Activated CD4-positive, alpha-beta T cell treated with anti-CD3 and anti-CD28 coated beads, Interleukin-2, amount 50 U/mL, for 4 hours (primary cell): Measurements from ENCODE around the gene CFAP57.
"Not testable (repeated sequence)": the region's sequence is repeated elsewhere in the genome, so short reads cannot be mapped to it uniquely, and the experiment has no call there.

Experiments
- DNase-seq, 2 experiments: peaks; one replicate each; pipeline ENCODE4 v3.0.0-alpha.2; 2020

The CFAP57 gene

GRCh38 chr1:43171876-43172526 is at the start of gene CFAP57, which contains the start of gene EBNA1BP2:
TSS of gene CFAP57 (plus strand) at chr1:43172330. CDS start at chr1:43172754, 424 bp downstream.
TSS of gene EBNA1BP2 (minus strand) at chr1:43172290. CDS start at chr1:43172118, 172 bp downstream.
- peak; percentile 87 to 88 for DNase-seq

- no peak for DNase-seq
These were observed 49.1 kb upstream of the CFAP57 start for GRCh38 chr1:43123031-43123430.

GRCh38 chr1:43128816-43129215 is 43.3 kb upstream of the CFAP57 start:
- DNase-seq: no peak

- DNase-seq: no peak
These were observed 42.7 kb upstream of the CFAP57 start for GRCh38 chr1:43129426-43129825.

- no peak for DNase-seq
These were observed 38.1 kb upstream of the CFAP57 start for GRCh38 chr1:43134068-43134467.

GRCh38 chr1:43134640-43135039 is 37.5 kb upstream of the CFAP57 start:
- DNase-seq: no peak

- no peak for DNase-seq
These were observed 36.0 kb upstream of the CFAP57 start for GRCh38 chr1:43135857-43136781.

- DNase-seq: no peak
These were observed 34.6 kb upstream of the CFAP57 start for GRCh38 chr1:43137445-43138052.

- not testable (repeated sequence) for DNase-seq
These were observed 32.8 kb upstream of the CFAP57 start for GRCh38 chr1:43139295-43139694.

GRCh38 chr1:43140010-43140409 is 32.1 kb upstream of the CFAP57 start:
- DNase-seq: no peak

- no peak for DNase-seq
These were observed 31.5 kb upstream of the CFAP57 start for GRCh38 chr1:43140583-43140982.

- no peak for DNase-seq
These were observed 28.7 kb upstream of the CFAP57 start for GRCh38 chr1:43143441-43143888.

GRCh38 chr1:43144237-43144636 is 27.9 kb upstream of the CFAP57 start:
- DNase-seq: no peak

- DNase-seq: no peak
These were observed 24.4 kb upstream of the CFAP57 start for GRCh38 chr1:43147625-43148327.

GRCh38 chr1:43149889-43150288 is 22.2 kb upstream of the CFAP57 start:
- DNase-seq: no peak

- DNase-seq: no peak
These were observed 19.3 kb upstream of the CFAP57 start for GRCh38 chr1:43152866-43153265.

- DNase-seq: no peak
These were observed 18.7 kb upstream of the CFAP57 start for GRCh38 chr1:43153443-43153842.

- DNase-seq: no peak
These were observed 16.1 kb upstream of the CFAP57 start for GRCh38 chr1:43156026-43156425.

- DNase-seq: no peak
These were observed 7.0 kb upstream of the CFAP57 start for GRCh38 chr1:43165162-43165561.

- DNase-seq: no peak
These were observed 6.4 kb upstream of the CFAP57 start for GRCh38 chr1:43165765-43166164.

- DNase-seq: no peak
These were observed 736 bp upstream of the CFAP57 start for GRCh38 chr1:43171312-43171875.

GRCh38 chr1:43172527-43172972 is 420 bp downstream of the CFAP57 start:
- peak; percentile 82 to 83 for DNase-seq
